ENCODE measurements around the gene RAB9A.

DNA sequence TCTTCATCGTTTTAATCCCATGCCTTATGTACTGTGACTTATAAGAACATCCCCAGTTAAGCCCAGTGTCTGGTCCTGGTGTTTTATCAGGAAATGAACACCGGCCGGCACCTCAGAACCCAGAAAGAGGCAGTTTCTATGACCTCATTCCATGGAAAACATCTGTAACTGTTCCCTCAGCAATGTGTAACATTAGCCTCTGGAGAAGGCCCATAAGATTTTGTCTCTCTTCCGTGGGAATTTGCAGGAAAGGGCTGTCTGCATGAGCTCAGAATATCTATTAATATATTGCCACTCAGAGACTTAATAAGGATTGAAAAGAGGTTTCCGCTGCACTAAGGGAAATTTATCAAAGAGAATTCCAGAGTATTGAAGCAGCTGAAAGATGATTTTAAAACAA is 39.1 kb upstream of the RAB9A start:
- TF ChIP-seq POLR2A (IDR thresholded peaks at IDR 0.05; ENCODE audit: low read length) (no peak), GATA1 (IDR thresholded peaks at IDR 0.05; ENCODE audit: low read depth, low read length) (no peak)

Measured in erythroblast (primary cell).